Endothelial cell of umbilical vein (primary cell): ENCODE data around the gene KIF2B. TPM values are rescaled to one million over a fixed set of nuclear protein-coding genes. Genes with fewer than 3 reads are reported as not detected.

Experiments
- BruUV-seq: library from RNA; stranded (reverse); fragments of 400-500 nt; replicated peaks from 2 replicates; lab custom pipeline; 2021; lab: Mats Ljungman, UMichigan
- CTCF ChIA-PET: fragments of 300-600, 350-600 bp; sonication (Branson Sonifier 250); formaldehyde crosslinking; loops from one replicate; lab custom pipeline; 2021; ENCODE audit warnings: antibody characterized with exemption, inconsistent platforms; lab: Charles Lee
- POLR2A ChIA-PET: fragments of 300-600, 350-600 bp; sonication (Branson Sonifier 250); formaldehyde crosslinking; loops from one replicate; lab custom pipeline; 2021; ENCODE audit warnings: antibody characterized with exemption, inconsistent platforms; lab: Charles Lee
- DNase-seq: peaks from one replicate; pipeline ENCODE4 v3.0.0-alpha.2; 2011; ENCODE audit warnings: low read depth, low spot score
- FAIRE-seq: peaks from 2 replicates; lab custom pipeline; 2011; peaks lifted over from hg19 to GRCh38; lab: Jason Lieb, UNC
- H2AFZ ChIP-seq: 2 replicates; pipeline ENCODE4 v1.6.0; 2012; ENCODE audit warnings: low read depth, low read length, control low read depth, inconsistent platforms
- H3K27ac ChIP-seq: 2 replicates; pipeline ENCODE4 v1.5.1; 2011; ENCODE audit warnings: low read depth, mild to moderate bottlenecking, control low read depth, low read length, moderate library complexity; ENCODE audit not compliant: insufficient read depth
- H3K27me3 ChIP-seq, 2 experiments: 2 replicates each; pipeline versions ENCODE4 v1.6.0 to v1.6.1; 2011; ENCODE audit warnings: low read length in 2 of 2, mixed read lengths in 1 of 2; ENCODE audit not compliant: control insufficient read depth in 2 of 2, insufficient read depth in 2 of 2
- H3K36me3 ChIP-seq, 2 experiments: 2 replicates in 1 of 2; 3 replicates in 1 of 2; pipeline ENCODE4 v1.5.1; 2011; ENCODE audit warnings: low read length in 2 of 2, mild to moderate bottlenecking in 1 of 2, moderate library complexity in 1 of 2; ENCODE audit not compliant: control insufficient read depth in 2 of 2, insufficient read depth in 2 of 2; ENCODE audit errors: extremely low read depth in 1 of 2
- H3K4me1 ChIP-seq: 3 replicates; pipeline ENCODE4 v1.5.1; 2011; ENCODE audit warnings: mild to moderate bottlenecking, low read length; ENCODE audit not compliant: control insufficient read depth, insufficient read depth; ENCODE audit errors: extremely low read depth
- H3K4me2 ChIP-seq: 2 replicates; pipeline ENCODE4 v1.6.1; 2011; ENCODE audit warnings: low read length, control low read depth, mixed read lengths; ENCODE audit not compliant: insufficient read depth
- H3K4me3 ChIP-seq, 3 experiments: fragments of 200-600 bp in 1 of 3; sonication (generic), shearing (Covaris generic) in 1 of 3; replicated peaks in 1 of 3; 2 replicates each; pipeline ENCODE4 v1.5.1; 2011 to 2016; ENCODE audit warnings: control low read depth in 3 of 3, low read length in 3 of 3, mild to moderate bottlenecking in 2 of 3, inconsistent platforms in 1 of 3, low read depth in 1 of 3, moderate library complexity in 1 of 3; ENCODE audit not compliant: insufficient read depth in 1 of 3
- H3K79me2 ChIP-seq: 2 replicates; pipeline ENCODE4 v1.6.0; 2012; ENCODE audit warnings: low read length, inconsistent platforms; ENCODE audit not compliant: control insufficient read depth, insufficient read depth
- H3K9ac ChIP-seq: replicated peaks from 2 replicates; pipeline ENCODE3; 2011; ENCODE audit warnings: low read length, control low read depth; ENCODE audit not compliant: insufficient read depth; ENCODE audit errors: extremely low read depth
- H3K9me1 ChIP-seq: replicated peaks from 3 replicates; pipeline ENCODE4 v1.6.0; 2011; ENCODE audit warnings: mild to moderate bottlenecking, low read length; ENCODE audit not compliant: control insufficient read depth, insufficient read depth; ENCODE audit errors: extremely low read depth
- H3K9me3 ChIP-seq: replicated peaks from 2 replicates; pipeline ENCODE4 v1.5.1; 2012; ENCODE audit warnings: low read length, inconsistent platforms; ENCODE audit not compliant: control insufficient read depth, insufficient read depth
- H4K20me1 ChIP-seq: replicated peaks from 2 replicates; pipeline ENCODE3; 2011; ENCODE audit warnings: mild to moderate bottlenecking, low read length; ENCODE audit not compliant: control insufficient read depth, insufficient read depth; ENCODE audit errors: extremely low read depth
- JUN ChIP-seq: IDR thresholded peaks from 2 replicates; pipeline ENCODE4 v1.6.1; 2011; ENCODE audit warnings: borderline replicate concordance, low read depth; ENCODE audit not compliant: insufficient read length, insufficient read depth
- POLR2AphosphoS5 ChIP-seq: IDR thresholded peaks from 2 replicates; pipeline ENCODE4 v1.6.1; 2012; ENCODE audit warnings: low read depth, mild to moderate bottlenecking, control low read depth, low read length, moderate library complexity; ENCODE audit not compliant: insufficient read depth
- dilution Hi-C: fragments of 300-500 bp; cut with MboI; formaldehyde crosslinking; loops from one replicate; pipeline ENCODE4 v1.15.0; 2019; ENCODE audit warnings: low sequenced_read_pairs; ENCODE audit not compliant: extremely low pct_ligation_motif_present
- intact Hi-C: fragments of 100-400 bp; cut with micrococcal nuclease; formaldehyde crosslinking; loops from one replicate; pipeline ENCODE4 v1.10.0; 2022
- polyA plus RNA-seq, 4 experiments: library from polyadenylated mRNA; depleted of rRNA in 3 of 4; stranded (reverse) in 3 of 4; unstranded in 1 of 4; fragments of >200 nt; gene quantifications; 2 replicates each; pipeline versions ENCODE4 v1.2.1 to v1.2.3, GENCODE V29; 2011 to 2012; ENCODE audit warnings: missing spikeins in 1 of 4
- total RNA-seq: library from RNA; stranded (reverse); gene quantifications from 2 replicates; pipeline ENCODE4 v1.2.3, GENCODE V29; 2021
- TF ChIP-seq, protein P1 (sequence below), 2 donors: IDR thresholded peaks; 1 replicate in 1 of 2; 2 replicates in 1 of 2; pipeline ENCODE4 v1.5.1; 2011; ENCODE audit warnings: low read length in 2 of 2, mild to moderate bottlenecking in 2 of 2, moderate library complexity in 2 of 2, control low read depth in 1 of 2, inconsistent platforms in 1 of 2, low read depth in 1 of 2; ENCODE audit not compliant: insufficient read depth in 1 of 2; ENCODE audit errors: extremely low read depth in 1 of 2

Gene KIF2B
- total and polyA plus RNA-seq, 2 donors (not counting 3 experiments of a cell fraction or from before 2014, with no cell fraction given) = not detected

DNA sequence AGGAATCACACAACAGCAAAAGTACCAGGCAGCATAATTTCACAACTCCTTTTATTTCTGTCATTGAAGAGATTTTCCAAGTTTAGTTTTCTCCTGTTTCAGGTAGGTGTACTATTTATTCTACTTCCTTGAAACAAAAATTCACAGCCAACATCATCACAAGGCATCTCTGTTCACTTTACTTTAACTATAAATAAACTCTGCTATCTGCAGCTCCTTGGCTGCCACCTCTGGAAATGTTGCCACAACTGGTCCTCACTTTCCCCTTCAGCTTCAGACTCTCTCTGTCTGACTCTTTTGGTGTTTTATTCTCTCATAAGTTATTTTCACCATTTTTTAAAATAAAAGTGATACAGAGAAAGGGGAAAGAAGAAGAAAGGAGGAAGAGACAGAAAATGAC lies 27.9 kb upstream of the KIF2B start:
- no peak for TF ChIP-seq POLR2AphosphoS5

DNA sequence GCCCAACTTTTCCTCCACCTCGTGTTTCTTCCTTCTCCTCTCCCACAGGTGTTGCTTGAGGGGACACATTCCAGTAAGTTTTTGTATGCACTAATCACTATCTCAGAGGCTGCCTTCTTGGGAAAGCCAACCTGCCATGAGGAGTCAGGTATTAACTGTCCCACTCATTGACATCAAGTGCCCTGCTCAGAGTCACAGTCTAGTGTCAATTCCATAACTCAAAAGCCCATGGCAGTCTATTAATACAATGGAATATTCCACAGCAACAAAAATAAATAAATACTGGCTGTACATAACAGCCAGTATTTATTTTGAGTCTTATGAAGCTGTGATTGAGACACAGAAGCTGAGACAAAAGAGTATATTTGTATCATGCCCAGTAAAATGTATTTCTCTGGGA lies 26.1 kb upstream of the KIF2B start:
- Histone ChIP-seq H2AFZ (no peak overlapping the region), H3K9me3 (peaks cover 8% of the 10 kb centered on the region), H3K27me3 (no peaks in the 10 kb centered on the region), H3K4me2 (no peak overlapping the region), H3K36me3 (no peaks in the 10 kb centered on the region), H3K9ac (no peak overlapping the region), H3K4me1 (no peaks in the 10 kb centered on the region), H3K4me3 (no peak overlapping the region), H3K27ac (no peak overlapping the region), H4K20me1 (no peaks in the 10 kb centered on the region), H3K9me1 (no peaks in the 10 kb centered on the region), H3K79me2 (no peaks in the 10 kb centered on the region)
- FAIRE-seq (no peak), DNase-seq (no peak)
- no peak for TF ChIP-seq JUN
- TF ChIP-seq, protein P1, sequence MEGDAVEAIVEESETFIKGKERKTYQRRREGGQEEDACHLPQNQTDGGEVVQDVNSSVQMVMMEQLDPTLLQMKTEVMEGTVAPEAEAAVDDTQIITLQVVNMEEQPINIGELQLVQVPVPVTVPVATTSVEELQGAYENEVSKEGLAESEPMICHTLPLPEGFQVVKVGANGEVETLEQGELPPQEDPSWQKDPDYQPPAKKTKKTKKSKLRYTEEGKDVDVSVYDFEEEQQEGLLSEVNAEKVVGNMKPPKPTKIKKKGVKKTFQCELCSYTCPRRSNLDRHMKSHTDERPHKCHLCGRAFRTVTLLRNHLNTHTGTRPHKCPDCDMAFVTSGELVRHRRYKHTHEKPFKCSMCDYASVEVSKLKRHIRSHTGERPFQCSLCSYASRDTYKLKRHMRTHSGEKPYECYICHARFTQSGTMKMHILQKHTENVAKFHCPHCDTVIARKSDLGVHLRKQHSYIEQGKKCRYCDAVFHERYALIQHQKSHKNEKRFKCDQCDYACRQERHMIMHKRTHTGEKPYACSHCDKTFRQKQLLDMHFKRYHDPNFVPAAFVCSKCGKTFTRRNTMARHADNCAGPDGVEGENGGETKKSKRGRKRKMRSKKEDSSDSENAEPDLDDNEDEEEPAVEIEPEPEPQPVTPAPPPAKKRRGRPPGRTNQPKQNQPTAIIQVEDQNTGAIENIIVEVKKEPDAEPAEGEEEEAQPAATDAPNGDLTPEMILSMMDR (IDR thresholded peaks at IDR 0.05; ENCODE audit: extremely low read depth in 1 of 2, insufficient read depth in 1 of 2, low read depth in 1 of 2, low read length in 2 of 2) = no peak
- intact Hi-C loops (no loop called here), dilution Hi-C loops (no loop called here)
- CTCF ChIA-PET = no interaction called here
- POLR2A ChIA-PET = no interaction called here
- no TSS peak for BruUV-seq

More for the DNA sequence above, 27.9 kb upstream of the KIF2B start:
- Histone ChIP-seq H4K20me1 (no peaks in the 10 kb centered on the region), H2AFZ (no peak overlapping the region), H3K9me3 (peaks cover 8% of the 10 kb centered on the region), H3K4me1 (no peaks in the 10 kb centered on the region), H3K27me3 (no peaks in the 10 kb centered on the region), H3K9me1 (no peaks in the 10 kb centered on the region), H3K79me2 (no peaks in the 10 kb centered on the region), H3K4me3 (no peak overlapping the region), H3K27ac (no peak overlapping the region), H3K4me2 (no peak overlapping the region), H3K36me3 (no peaks in the 10 kb centered on the region), H3K9ac (no peak overlapping the region)
- intact Hi-C loops = no loop called here
- POLR2A ChIA-PET = no interaction called here
- BruUV-seq = no TSS peak
- DNase-seq = no peak
- CTCF ChIA-PET = no interaction called here
- dilution Hi-C loops = no loop called here
- no peak for FAIRE-seq
